Stimulated activated CD4-positive, alpha-beta T cell treated with anti-CD3 and anti-CD28 coated beads, Interleukin-12 subunit alpha, Interleukin-12 subunit beta, amount 100 ng/mL, for 48 hours (primary cell): Measurements from ENCODE around the gene LPCAT3.

ENCODE experiments used
- DNase-seq, 3 donors: peaks; one replicate each; pipeline ENCODE4 v3.0.0-alpha.2; 2020; ENCODE audit warnings: low read depth in 2 of 3, low spot score in 1 of 3

LPCAT3 gene

GRCh38 chr12:7001921-7002591, 16.2 kb downstream of the LPCAT3 start:
- no peak for DNase-seq

- DNase-seq = no peak
Measured at GRCh38 chr12:6998715-6999451, 19.4 kb downstream of the LPCAT3 start.

GRCh38 chr12:6996040-6996441, 22.2 kb downstream of the LPCAT3 start:
- no peak for DNase-seq

GRCh38 chr12:6987956-6988553, 30.2 kb downstream of the LPCAT3 start:
- no peak for DNase-seq

GRCh38 chr12:6982532-6982931, 35.7 kb downstream of the LPCAT3 start:
- no peak for DNase-seq

GRCh38 chr12:6981152-6982052, 36.9 kb downstream of the LPCAT3 start:
- no peak for DNase-seq

- DNase-seq = no peak
Measured at GRCh38 chr12:6980740-6981139, 37.5 kb downstream of the LPCAT3 start.

- no peak for DNase-seq
Measured at GRCh38 chr12:6980075-6980474, 38.2 kb downstream of the LPCAT3 start.

- DNase-seq = no peak
Measured at GRCh38 chr12:6979453-6979852, 38.8 kb downstream of the LPCAT3 start.

- no peak for DNase-seq
Measured at GRCh38 chr12:6979021-6979420, 39.3 kb downstream of the LPCAT3 start.

- DNase-seq = no peak
Measured at GRCh38 chr12:6978611-6979011, 39.7 kb downstream of the LPCAT3 start.

GRCh38 chr12:6978188-6978587, 40.1 kb downstream of the LPCAT3 start:
- no peak for DNase-seq

GRCh38 chr12:6977653-6978052, 40.6 kb downstream of the LPCAT3 start:
- no peak for DNase-seq

GRCh38 chr12:6975297-6976032, 42.8 kb downstream of the LPCAT3 start:
- DNase-seq = no peak

GRCh38 chr12:6974180-6974579, 44.1 kb downstream of the LPCAT3 start:
- no peak for DNase-seq

- DNase-seq = no peak
Measured at GRCh38 chr12:6970096-6970527, 48.2 kb downstream of the LPCAT3 start.

GRCh38 chr12:6968426-6968825, 49.9 kb downstream of the LPCAT3 start:
- no peak for DNase-seq

- DNase-seq = no peak
Measured at GRCh38 chr12:6967651-6968100, 50.6 kb downstream of the LPCAT3 start.

GRCh38 chr12:6966351-6966750, 51.9 kb downstream of the LPCAT3 start:
- no peak for DNase-seq

GRCh38 chr12:6965714-6966113, 52.6 kb downstream of the LPCAT3 start:
- no peak for DNase-seq
